ENCODE results near the gene CALY.

Gene CALY

GRCh38 chr10:133342942-133343341, 6.2 kb upstream of the CALY start:
- no peak for TF ChIP-seq EGR1 (IDR thresholded peaks at IDR 0.05)
- no peak for TF ChIP-seq EP300 (IDR thresholded peaks at IDR 0.05; ENCODE audit: borderline replicate concordance)
- TF ChIP-seq CEBPB (IDR thresholded peaks at IDR 0.05), result no peak
- no peak for TF ChIP-seq TEAD4 (IDR thresholded peaks at IDR 0.05)
- no peak for TF ChIP-seq CREB1 (IDR thresholded peaks at IDR 0.05; ENCODE audit: low read depth)
- TF ChIP-seq, protein P1, sequence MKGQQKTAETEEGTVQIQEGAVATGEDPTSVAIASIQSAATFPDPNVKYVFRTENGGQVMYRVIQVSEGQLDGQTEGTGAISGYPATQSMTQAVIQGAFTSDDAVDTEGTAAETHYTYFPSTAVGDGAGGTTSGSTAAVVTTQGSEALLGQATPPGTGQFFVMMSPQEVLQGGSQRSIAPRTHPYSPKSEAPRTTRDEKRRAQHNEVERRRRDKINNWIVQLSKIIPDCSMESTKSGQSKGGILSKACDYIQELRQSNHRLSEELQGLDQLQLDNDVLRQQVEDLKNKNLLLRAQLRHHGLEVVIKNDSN (IDR thresholded peaks at IDR 0.05), result no peak
- TF ChIP-seq FOXM1 (IDR thresholded peaks at IDR 0.05; ENCODE audit: borderline replicate concordance, low read depth), result no peak
- TF ChIP-seq ZBTB7A (IDR thresholded peaks at IDR 0.05; ENCODE audit: low read depth), result no peak
- TF ChIP-seq TAF1 (IDR thresholded peaks at IDR 0.05; ENCODE audit: low read depth), result no peak
- no peak for TF ChIP-seq YY1 (IDR thresholded peaks at IDR 0.05; ENCODE audit: low read depth)
- no peak for TF ChIP-seq TCF12 (IDR thresholded peaks at IDR 0.05; ENCODE audit: low read depth)

GRCh38 chr10:133341983-133342382, 5.3 kb upstream of the CALY start:
- no peak for TF ChIP-seq NFIC (IDR thresholded peaks at IDR 0.05)
- TF ChIP-seq FOXM1 (IDR thresholded peaks at IDR 0.05; ENCODE audit: borderline replicate concordance, low read depth), result no peak
- TF ChIP-seq REST (IDR thresholded peaks at IDR 0.05; ENCODE audit: low read depth), result no peak

GRCh38 chr10:133339708-133340380, 3.1 kb upstream of the CALY start:
- TF ChIP-seq RAD21 (IDR thresholded peaks at IDR 0.05; ENCODE audit: low read depth) (no peak), NFIC (IDR thresholded peaks at IDR 0.05) (no peak)

DNA sequence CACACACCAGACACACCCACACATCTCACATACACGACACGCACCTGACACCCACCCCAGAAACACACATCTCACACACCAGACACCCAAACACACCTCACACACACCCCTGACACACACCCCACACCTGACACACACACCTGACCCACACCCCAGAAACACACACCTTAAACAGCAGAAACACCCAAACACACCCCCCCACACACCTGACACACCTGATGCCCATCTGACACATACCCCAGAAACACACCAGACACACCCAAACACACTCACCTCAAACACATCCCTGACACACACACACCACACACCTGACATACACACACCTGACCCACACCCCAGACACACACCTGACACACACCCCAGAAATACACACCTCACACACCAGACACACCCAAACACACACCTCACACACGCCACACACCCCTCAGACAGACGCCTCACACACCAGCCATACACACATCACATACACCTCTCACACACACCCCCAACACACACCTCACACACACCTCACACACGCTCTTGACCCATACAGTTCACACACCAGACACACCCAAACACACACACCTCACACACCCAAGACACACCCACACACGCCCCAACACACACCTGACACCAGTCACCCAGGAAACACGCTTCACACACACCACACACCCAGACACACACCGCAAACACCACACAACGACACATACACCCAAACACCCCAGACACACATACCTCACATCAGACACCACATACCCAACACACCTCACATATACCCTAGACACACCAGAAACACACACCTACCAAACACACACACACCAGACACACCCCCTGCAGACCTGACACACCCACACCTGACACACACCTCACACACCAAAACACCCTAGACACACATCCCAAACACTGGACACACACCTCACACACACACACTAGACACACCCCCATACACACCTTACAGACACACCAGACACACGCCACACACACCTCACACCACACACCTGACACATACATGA, 1.7 kb upstream of the CALY start:
- TF ChIP-seq REST (IDR thresholded peaks at IDR 0.05; ENCODE audit: low read depth) (no peak), NFIC (IDR thresholded peaks at IDR 0.05) (no peak), YY1 (IDR thresholded peaks at IDR 0.05; ENCODE audit: low read depth) (no peak), CEBPB (IDR thresholded peaks at IDR 0.05) (no peak), FOXM1 (IDR thresholded peaks at IDR 0.05; ENCODE audit: borderline replicate concordance, low read depth) (no peak), RAD21 (IDR thresholded peaks at IDR 0.05; ENCODE audit: low read depth) (no peak), MAX (IDR thresholded peaks at IDR 0.05) (no peak), ZBTB7A (IDR thresholded peaks at IDR 0.05; ENCODE audit: low read depth) (no peak), TCF12 (IDR thresholded peaks at IDR 0.05; ENCODE audit: low read depth) (no peak), EGR1 (IDR thresholded peaks at IDR 0.05) (no peak), EP300 (IDR thresholded peaks at IDR 0.05; ENCODE audit: borderline replicate concordance) (no peak), TAF1 (IDR thresholded peaks at IDR 0.05; ENCODE audit: low read depth) (no peak), TEAD4 (IDR thresholded peaks at IDR 0.05) (no peak), CREB1 (IDR thresholded peaks at IDR 0.05; ENCODE audit: low read depth) (no peak)
- TF ChIP-seq, protein P1 (IDR thresholded peaks at IDR 0.05), result no peak

DNA sequence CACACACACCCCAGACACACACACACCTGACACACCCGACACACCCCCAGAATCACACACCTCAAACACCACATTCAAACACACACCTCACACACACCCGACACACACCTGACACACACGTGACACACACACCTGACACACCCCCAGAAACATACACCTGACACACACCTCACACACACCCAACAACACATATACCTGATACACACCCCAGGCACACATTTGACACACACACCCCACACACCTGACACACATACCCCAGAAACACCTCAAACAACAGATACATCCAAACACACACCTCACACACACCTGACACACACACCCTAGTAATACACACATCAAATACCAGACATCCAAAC, 652 bp upstream of the CALY start:
- TF ChIP-seq TAF1 (IDR thresholded peaks at IDR 0.05; ENCODE audit: low read depth) (no peak), CREB1 (IDR thresholded peaks at IDR 0.05; ENCODE audit: low read depth) (no peak), EGR1 (IDR thresholded peaks at IDR 0.05) (no peak), MAX (IDR thresholded peaks at IDR 0.05) (no peak), YY1 (IDR thresholded peaks at IDR 0.05; ENCODE audit: low read depth) (no peak), ZBTB7A (IDR thresholded peaks at IDR 0.05; ENCODE audit: low read depth) (no peak), NFIC (IDR thresholded peaks at IDR 0.05) (no peak), RAD21 (IDR thresholded peaks at IDR 0.05; ENCODE audit: low read depth) (no peak), CEBPB (IDR thresholded peaks at IDR 0.05) (no peak), REST (IDR thresholded peaks at IDR 0.05; ENCODE audit: low read depth) (no peak), EP300 (IDR thresholded peaks at IDR 0.05; ENCODE audit: borderline replicate concordance) (no peak), FOXM1 (IDR thresholded peaks at IDR 0.05; ENCODE audit: borderline replicate concordance, low read depth) (no peak), TCF12 (IDR thresholded peaks at IDR 0.05; ENCODE audit: low read depth) (no peak), TEAD4 (IDR thresholded peaks at IDR 0.05) (no peak)
- TF ChIP-seq, protein P1 (IDR thresholded peaks at IDR 0.05), result no peak
